Subcutaneous adipose tissue (tissue), 4 donors: Measurements from ENCODE around the gene NCAPG2. TPM values are rescaled to one million over a fixed set of nuclear protein-coding genes. Genes with fewer than 3 reads are reported as not detected.

Experiments
- total RNA-seq, 4 donors: library from RNA; depleted of rRNA; stranded (reverse); fragments of >200 nt; gene quantifications; one replicate each; pipeline ENCODE4 v1.1.0, GENCODE V29; 2016
- TF ChIP-seq, protein P1 (sequence below): fragments of 450-650 bp; IDR thresholded peaks from one replicate; pipeline ENCODE4 v1.5.1; 2016; ENCODE audit warnings: low read depth, mild to moderate bottlenecking, control low read depth, antibody characterized with exemption, moderate library complexity

NCAPG2 gene
- total RNA-seq, 4 donors from 2014 or later = 8.2 to 13.4 (median 11.3) TPM

DNA sequence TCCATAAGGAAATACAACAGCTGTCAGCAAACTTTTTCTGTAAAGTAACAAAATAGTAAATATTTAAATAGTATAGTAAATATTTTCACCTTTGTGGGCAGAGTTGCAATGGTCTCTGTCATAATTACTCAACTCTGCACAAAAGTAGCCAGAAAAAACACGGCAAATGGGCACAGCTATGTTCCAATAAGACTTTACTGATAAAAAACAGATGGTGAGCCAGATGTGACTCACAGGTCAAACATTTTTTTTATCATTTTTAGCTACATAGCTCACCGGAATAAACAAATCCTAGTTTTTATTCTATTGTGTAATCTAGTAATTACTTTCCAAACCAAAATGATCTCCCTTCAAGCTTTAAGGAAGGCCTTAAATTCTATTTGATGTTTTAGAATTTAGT lies 55.3 kb downstream of the NCAPG2 start:
- TF ChIP-seq, protein P1, sequence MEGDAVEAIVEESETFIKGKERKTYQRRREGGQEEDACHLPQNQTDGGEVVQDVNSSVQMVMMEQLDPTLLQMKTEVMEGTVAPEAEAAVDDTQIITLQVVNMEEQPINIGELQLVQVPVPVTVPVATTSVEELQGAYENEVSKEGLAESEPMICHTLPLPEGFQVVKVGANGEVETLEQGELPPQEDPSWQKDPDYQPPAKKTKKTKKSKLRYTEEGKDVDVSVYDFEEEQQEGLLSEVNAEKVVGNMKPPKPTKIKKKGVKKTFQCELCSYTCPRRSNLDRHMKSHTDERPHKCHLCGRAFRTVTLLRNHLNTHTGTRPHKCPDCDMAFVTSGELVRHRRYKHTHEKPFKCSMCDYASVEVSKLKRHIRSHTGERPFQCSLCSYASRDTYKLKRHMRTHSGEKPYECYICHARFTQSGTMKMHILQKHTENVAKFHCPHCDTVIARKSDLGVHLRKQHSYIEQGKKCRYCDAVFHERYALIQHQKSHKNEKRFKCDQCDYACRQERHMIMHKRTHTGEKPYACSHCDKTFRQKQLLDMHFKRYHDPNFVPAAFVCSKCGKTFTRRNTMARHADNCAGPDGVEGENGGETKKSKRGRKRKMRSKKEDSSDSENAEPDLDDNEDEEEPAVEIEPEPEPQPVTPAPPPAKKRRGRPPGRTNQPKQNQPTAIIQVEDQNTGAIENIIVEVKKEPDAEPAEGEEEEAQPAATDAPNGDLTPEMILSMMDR = no peak

GRCh38 chr7:158648787-158649186 lies 55.8 kb downstream of the NCAPG2 start:
- TF ChIP-seq, protein P1 = no peak

- TF ChIP-seq, protein P1 = no peak
These were observed 56.4 kb downstream of the NCAPG2 start for GRCh38 chr7:158648168-158648567.

- TF ChIP-seq, protein P1 = no peak
These were observed 57.2 kb downstream of the NCAPG2 start for GRCh38 chr7:158647475-158647792.

DNA sequence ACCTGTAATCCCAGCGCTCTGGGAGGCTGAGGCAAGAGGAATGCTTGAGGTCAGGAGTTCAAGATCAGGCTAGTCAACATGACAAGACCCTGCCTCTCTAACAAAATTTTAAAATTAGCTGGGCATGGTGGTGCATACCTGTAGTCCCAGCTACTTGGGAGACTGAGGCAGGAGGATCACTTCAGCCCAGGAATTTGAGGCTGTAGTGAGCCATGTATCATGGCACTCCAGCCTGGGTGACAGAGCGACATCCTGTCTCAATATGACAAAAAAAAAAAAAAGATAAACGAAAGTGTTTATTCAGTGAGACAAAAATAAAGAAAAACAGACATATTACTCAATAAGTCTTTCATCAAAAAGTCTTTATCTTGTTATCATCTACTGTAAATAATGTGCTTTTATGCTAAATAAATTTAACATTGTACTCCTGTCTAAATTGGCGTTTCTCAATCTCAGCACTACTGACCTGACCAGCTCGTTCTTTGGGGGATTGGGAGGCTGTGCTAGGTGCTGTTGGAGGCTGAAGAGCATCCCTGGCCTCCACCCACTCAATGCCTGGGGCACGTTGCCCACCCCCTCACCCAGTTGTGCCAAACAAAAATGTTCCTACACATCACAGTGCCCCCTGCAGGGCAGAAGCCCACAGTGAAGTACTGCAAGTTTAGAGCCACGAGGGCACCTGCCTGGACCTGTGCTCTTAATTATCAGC lies 57.7 kb downstream of the NCAPG2 start:
- TF ChIP-seq, protein P1 = no peak

DNA sequence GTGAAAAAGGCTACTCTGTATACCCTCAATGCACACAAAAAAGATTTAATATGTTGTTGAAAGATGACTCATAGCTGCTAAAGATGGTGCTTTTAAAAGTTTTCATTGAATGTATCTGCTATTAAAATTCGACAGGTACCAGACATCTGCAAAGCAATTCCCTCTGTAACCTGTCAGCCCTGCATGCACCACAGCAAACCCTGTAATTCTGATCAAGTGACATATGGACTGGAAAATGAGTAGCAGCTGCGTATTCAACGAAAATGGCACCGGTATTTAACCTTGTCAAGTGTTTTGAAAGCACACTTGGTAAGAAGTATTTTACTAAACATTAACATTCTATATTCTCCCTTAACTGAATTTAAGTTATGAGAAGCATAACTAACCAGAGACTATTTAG lies 58.8 kb downstream of the NCAPG2 start:
- TF ChIP-seq, protein P1 = no peak

DNA sequence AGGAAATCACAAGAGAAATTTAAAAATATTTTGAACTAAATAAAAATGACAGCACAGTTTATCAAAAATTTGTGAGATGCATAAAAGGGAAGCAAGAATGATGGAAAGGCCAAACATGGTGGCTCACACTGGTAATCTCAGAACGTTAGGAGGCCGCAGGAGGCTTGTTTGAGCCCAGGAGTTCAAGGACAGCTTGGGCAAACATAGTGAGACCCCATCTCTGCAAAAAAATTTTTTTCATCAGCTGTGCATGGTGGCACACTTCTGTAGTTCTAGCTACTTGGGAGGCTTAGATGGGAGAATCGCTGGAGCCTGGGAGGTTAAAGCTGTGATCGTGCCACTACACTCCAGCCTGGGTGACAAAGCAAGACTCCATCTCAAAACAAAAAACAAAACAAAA lies 62.5 kb downstream of the NCAPG2 start:
- TF ChIP-seq, protein P1 = no peak
